ENCODE results near the gene C10orf105.

The C10orf105 gene

GRCh38 chr10:71696628-71697326 is 22.8 kb downstream of the C10orf105 start:
- peak; percentile 30 for DNase-seq

DNA sequence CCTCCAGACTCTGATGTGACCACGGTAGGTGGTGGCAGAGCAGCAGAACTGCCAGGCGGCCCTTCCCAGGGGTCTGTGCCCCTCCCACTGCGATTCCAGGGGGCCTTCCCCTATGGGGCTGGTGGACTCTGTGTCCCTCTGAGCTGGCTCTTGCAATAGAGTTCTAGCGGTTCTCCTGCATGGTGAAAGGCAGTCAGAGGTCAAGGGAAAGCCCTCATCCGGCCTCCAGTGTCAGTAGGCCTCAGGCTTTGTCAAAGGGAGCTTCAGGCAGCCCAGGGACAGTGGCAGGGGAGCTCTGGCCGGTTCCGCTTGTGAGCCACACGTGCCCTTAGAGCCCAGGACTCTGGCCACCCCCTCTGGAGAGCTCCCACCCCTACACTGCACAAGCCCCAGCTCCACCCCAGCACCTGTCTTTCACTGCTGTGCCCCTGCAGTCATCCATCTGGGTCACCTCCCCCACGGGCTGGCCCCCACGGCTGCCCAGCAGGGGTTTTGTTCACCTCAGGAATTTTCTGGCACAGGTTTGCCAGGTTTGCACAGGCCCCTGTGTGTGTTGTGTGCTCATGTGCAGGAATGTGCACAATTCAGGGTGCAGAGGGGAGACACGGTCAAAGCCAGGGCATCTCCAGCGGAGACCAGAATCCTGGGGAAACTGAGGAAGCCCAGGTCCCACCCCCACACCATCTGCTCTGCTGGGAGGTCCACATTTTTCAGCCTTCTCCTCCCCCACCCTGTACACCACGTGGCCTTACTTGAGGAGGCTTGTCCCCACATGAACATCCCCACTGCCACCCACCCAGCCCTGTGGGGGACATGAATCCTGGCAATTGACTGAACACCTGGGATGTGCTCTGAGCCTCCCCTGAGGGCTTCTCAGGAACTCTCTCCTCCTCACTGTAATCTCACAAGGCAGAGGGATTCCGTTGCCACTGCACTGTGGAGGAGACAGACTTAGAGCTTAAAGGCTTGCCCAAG is 23.8 kb downstream of the C10orf105 start:
- DNase-seq = no peak

DNA sequence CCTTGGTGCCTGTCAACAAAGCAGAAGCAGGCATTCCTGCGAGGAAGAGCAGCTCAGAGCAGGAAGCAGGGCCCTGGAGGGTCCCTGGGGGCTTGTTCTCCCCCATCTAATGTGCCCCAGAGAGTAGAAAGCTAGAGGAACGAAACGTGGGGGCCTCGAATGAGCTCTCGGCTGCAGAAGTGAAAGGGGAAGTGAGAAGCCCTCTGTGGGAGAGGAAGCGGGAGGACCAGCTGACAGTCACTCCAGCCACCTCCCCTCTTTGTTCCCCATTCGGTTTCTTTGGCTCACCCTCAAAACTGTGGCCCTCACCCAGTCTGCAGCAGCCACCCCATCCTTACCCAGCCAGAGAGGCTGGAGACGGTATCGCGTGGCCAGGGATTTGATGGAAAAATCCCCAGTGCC is 25.0 kb downstream of the C10orf105 start:
- DNase-seq = peak; percentile 54

GRCh38 chr10:71694039-71694501 is 25.5 kb downstream of the C10orf105 start:
- DNase-seq = no peak

DNA sequence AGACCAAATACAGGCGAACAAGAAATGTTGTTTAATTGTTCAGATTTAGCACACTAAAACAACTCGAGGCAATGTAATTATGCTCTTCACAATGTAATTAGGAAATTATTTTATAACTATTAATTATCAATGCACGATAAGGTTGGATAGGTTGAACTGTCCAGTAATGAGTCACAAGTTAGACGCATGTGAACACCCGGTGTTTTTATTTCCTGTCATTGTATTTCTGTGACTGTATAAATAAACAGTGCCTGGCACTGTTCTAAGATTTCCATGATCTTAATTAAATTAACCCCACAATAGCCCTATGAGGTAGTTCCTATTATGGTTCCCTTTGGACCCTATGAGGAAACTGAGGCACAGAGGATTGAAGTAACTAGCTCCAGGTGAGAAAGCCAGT is 26.2 kb downstream of the C10orf105 start:
- no peak for DNase-seq

DNA sequence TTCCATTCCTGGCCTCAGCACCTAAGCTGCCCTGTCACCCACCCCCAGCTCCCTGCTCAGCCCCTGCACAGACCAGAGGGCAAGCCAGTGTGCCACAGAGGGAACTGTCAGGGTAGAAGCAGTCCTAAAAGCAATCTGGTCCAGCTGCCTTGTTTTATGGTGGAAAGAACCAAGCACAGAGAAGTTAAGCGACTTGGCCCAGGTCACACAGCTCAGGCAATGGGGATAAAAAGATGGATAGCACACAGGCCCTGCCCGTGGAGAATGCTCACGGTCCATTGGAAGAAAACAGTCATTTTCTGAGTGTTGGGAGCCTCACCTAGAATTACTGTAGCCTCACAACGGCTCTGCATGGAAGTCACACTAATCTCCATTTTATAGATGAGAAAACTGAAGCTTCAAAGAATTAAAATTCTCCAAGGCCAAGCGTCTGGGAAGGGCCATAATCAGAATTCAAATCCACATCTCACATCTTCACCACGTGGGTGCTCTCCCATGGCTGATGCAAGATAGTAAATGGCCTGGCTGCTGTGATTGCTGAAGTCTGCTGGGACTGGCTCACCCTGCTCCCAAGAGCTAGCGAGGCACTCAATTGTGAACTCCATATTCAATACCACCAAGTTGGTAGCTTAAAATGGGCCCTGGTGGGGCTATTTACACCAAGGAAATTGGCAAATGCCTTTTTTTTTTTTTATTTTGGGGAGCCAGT is 26.8 kb downstream of the C10orf105 start:
- DNase-seq = no peak

- DNase-seq = no peak
Measured at GRCh38 chr10:71691405-71691804, 28.2 kb downstream of the C10orf105 start.

DNA sequence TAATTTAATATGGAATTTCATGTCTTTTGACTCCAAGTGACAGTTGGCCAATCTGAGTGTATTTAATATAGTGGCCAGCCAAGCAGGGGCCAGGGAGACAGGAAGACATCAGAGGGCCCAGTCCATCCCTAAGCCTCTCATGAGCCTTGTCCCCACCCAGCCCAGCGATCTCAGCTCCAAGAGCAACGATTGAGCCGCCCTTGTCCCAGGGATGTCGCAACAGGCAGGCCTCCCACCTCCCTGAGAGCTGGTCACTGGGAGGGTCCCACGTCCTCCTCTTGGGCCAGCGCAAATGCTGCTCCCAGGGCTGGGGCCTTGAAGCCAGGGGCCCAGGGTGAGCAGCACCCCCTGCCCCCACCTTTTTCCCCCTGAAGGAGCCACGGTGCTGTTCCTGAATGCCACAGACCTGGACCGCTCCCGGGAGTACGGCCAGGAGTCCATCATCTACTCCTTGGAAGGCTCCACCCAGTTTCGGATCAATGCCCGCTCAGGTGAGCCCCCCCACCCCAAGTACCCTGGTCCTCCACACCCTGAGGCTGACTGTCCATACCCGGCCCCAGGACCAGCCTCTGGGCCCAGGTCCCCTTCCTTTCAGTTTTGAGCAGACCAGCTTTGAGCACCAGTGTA is 29.4 kb downstream of the C10orf105 start:
- DNase-seq = no peak

GRCh38 chr10:71688256-71688655 is 31.3 kb downstream of the C10orf105 start:
- no peak for DNase-seq

DNA sequence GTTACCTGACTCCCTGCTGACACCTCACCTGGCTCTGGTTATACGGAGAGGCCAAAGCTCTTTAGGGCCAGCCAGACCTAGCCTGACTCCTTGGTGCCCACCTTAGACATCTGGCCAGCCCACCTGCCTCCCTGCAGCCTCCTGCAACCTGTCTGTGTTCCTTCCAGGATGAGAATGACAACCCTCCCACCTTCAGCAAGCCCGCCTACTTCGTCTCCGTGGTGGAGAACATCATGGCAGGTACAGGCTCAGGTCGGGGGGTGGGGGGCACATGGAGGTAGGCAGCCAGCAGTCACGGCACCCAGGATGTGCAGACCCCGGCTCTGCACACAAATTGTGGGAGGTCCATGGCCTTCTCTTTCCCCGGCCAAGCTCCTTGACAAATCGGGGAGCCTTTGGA is 32.1 kb downstream of the C10orf105 start:
- DNase-seq = no peak

DNA sequence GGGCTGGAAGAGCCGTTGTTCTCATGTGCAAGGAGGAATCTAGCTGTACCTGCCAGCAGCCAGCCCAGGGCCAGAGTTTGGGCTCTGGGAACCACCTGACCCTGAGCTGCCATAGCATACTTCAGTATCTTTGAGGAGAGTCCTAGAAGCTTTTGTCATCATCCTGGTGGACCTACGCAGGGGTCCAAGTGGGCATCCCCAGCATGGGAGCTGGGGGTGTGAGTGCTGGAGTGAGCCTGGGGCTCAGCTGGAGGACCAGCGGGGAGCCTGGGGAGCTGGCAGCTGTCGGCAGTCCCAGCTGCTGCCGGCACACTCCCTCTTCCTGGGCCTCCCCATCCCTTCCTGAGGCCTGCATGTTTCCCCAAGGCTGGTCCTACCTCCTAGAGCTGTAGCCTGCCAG is 32.5 kb downstream of the C10orf105 start:
- DNase-seq = no peak

DNA sequence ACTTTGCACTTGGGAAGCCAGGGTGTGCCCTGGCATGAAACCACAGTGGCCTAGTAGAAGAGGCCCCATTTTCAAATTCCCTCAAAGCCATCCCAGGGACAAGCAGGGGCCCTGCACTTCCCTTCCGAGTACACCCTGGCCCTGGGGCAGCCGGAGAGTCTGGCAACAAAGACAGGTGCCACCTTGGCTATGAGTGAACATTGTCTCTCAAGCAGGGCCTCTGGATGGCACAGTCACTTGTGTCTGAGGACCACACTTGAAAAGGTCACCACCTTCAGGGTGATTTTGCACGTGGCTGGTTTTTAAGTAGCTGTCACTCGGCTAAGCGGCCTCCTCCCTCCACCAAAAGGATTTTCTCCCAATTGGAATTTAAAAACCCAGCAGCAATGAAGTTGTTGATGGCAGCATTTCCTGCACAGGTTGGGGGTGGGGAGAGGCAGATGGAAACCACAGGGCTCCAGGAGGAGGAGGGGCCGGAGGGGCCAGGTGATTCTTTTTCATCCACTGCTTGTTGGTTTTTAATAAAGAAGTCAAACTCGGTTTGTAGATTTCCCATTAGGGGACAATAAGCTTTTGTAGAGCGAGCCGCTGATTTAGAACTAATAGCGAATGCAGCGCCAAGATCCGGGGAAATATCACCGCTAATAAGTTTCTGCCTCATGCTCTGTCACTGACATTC is 33.9 kb downstream of the C10orf105 start:
- DNase-seq = no peak

DNA sequence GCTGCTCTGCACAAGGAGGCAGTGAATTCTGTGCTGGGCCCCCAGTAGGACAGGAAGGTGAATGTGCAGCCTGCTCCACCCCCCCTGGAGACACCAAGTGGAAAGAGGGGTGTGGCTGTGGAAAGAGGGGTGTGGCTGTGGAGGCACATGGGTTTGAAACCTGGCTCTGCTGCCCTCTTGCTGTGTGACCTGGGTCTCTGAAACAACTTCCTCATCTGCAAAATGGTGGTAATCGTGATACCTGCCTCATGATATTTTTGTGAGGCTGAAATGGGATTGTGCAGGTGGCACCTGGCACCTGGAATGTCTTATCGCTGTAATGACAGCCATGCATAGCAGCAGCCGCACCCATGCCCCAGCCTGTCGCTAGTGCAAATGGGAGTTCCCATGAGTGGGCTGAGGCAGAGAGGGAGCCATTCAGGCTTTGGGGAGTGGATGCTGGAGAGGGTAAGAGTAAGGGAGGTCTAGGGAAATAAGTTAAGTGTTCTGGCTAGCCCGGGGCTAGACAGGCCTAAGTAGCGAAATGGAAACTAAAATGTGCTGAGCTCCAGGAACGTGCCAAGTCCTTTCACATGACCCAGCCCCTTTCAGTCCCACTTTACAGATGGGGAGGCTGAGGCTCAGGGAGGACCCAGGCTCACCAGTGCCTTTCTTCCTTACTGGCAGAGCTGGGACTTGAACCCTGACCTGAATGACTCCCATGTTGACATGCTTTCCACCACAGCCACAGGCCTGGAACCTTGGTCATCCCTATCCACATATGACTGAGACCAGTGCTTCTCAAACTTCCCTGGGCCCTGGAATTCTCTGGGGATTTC is 35.0 kb downstream of the C10orf105 start:
- DNase-seq = no peak

DNA sequence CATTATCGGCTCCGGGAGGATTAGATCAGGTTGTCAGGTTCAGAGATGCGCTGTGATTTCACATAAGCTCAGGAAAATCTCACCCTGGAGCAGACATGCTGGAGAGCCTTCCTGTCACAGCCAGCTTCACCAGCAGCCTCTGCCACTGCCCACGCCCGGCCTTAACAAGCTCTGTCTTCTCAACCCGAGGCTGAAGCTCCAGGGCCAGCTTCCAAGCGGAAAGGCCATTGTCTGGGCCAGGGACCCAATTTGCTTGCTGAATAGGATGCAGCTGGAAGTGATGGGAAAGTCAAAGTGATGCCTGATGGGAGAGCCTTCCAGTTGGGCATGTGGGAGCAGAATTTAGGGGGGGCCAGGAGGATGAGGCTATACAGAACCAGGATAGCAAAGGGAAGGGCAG is 36.3 kb downstream of the C10orf105 start:
- DNase-seq = no peak

DNA sequence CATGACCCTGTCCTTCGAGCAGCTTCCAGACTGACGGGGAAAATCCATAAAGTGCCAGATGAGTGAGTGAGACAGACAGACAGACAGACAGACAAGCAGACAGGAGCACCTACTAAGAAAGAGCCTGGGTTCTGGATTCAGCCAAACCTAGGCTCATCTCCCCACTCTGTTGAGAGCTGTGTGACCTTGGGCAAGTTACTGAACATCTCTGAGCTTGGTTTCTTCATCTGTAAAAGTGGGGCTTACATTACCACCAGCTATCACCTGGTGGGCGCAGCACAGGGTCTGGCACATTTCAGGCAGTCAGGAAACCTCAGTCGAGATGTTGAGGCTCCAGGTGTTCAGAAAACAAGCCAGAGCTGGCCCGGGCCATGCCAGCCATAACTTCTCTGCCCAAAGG is 37.6 kb downstream of the C10orf105 start:
- DNase-seq = no peak

DNA sequence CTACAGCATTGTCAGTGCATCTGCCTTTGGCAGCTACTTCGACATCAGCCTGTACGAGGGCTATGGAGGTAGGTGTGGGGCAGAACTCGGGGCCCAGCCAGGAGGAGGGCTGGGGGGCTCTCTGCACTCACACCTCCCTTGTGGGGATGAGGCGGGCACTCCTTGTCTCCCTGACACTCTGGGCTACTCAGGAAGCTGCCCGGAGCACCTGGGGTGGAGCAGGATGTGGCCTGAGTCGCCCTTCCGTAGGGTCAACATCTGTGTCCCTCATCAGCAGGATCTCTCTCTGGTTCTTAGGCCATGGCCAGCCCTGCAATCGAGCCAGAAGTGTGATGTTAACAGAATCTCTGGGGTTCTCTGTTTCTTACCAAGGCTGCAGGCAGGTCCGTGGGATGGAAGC is 40.2 kb downstream of the C10orf105 start:
- no peak for DNase-seq

GRCh38 chr10:71678057-71678805 is 41.3 kb downstream of the C10orf105 start:
- no peak for DNase-seq

GRCh38 chr10:71677261-71677660 is 42.3 kb downstream of the C10orf105 start:
- no peak for DNase-seq

DNA sequence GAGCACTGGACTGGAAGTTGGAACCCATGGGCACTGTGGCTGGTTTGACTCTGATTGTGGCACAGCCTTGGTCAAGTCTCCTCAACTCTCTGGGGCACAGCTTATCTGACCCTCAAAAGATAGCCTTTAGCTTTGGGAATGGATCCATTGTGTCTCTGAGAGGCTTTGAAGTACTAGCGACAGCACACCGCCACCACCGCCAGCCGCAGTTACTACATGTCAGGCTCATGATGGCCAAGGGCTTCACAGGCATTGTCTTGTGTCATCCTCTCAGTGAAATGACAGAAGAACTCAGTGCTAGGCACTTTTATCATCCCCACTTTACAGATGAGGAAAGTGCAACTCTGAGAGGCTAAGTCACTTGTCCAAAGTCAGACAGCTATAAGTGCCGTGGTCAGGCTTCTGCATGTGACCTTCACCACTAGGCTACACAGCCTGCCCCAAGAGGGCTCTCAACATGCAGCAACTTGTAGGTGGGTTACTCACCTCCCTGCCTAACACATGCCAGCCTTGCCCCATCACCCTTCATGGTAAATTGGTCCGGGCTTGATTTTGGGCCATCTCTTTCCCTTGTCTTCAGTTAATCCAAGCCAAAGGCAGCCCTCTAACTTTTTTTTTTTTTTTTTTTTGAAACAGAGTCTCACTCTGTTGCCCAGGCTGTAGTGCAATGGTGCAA is 44.1 kb downstream of the C10orf105 start:
- DNase-seq = no peak
